Embryonic facial prominence (tissue), 1 donor: ENCODE measurements around the gene RHBDD2.
"Not testable (repeated sequence)": the region's sequence is repeated elsewhere in the genome, so short reads cannot be mapped to it uniquely, and the experiment has no call there.

Experiments used
- DNase-seq: peaks from one replicate; pipeline ENCODE4 v3.0.0-alpha.2; 2016; ENCODE audit errors: extremely low spot score

The RHBDD2 gene

DNA sequence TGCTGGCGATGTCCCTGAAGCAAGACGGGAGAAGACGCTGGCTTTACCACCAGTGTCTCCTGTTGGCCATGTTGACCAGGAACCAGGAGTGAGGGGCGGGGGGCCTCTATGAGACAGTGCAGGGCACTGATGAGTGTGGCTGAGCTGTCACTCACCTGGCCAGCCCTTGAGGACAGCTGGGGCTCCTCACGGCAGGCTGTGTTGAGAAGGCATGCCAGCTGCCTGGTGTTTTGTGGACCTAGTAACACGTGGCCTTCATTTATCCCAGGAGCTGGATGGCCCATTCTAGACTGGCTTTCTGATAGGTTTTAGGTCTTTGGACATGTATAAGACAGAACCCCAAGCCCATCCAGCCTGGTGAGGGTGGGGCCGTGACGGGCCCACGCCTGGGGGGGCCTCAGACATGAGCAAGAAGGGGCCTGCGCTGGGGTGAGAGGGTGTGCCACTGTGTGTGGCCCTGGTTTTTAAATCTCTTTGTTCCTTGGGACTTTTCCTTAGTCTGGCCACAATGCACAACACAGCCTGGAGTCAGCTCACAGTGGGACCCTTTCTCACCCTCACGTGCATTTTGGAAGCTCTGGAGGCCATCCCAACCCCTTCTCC, 10.5 kb downstream of the RHBDD2 start:
- no peak for DNase-seq

DNA sequence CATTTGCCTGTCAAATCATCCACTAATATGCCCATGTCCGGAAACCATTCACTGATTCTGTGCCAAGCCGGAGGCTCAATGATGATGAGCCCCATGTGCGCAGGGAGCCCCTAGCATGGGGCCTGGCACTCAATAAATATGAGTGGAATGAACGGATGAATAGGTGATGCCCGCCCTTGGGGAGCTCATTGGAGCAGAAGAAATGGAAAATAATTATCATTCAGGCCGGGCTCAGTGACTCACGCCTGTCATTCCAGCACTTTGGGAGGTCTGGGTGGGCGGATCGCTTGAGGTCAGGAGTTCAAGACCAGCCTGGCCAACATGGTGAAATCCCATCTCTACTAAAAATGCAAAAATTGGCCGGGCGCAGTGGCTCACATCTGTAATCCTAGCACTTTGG, 11.0 kb downstream of the RHBDD2 start:
- no peak for DNase-seq

- not testable (repeated sequence) for DNase-seq
Measured at GRCh38 chr7:75891237-75891636, 12.4 kb downstream of the RHBDD2 start.

DNA sequence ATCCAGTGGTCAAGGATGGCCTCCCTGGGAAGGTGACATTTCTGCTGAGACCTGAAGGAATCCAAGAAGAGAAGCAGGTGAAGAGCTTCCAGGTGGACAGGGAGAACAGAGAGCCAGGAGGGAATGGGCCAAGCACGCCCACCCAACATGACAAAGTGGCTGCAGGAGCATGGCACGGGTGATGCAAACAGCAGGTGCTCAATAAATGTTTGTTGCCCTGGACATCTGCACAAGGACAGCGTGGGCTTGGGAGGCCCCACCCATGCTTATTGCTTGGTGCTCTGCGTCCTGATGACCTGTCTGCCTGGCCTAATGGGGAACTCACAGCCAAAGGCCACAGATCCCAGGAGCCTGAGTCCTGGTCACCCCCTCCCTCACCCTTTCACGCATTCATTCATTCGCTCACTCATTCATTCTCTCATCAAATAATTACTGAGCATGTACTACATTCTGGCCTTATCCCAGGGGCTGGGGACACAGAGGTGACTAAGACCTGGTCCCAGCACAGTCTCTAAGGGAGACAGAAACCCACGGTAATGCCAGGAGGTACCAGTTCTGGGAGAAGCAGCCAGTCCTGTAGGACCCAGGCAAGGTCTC, 13.1 kb downstream of the RHBDD2 start:
- DNase-seq: no peak

GRCh38 chr7:75892634-75893272, 13.9 kb downstream of the RHBDD2 start:
- DNase-seq: no peak

GRCh38 chr7:75896803-75897327, 18.0 kb downstream of the RHBDD2 start:
- DNase-seq: no peak

GRCh38 chr7:75900617-75901315, 21.9 kb downstream of the RHBDD2 start:
- DNase-seq: no peak

GRCh38 chr7:75905785-75906604, 27.2 kb downstream of the RHBDD2 start:
- no peak for DNase-seq

DNA sequence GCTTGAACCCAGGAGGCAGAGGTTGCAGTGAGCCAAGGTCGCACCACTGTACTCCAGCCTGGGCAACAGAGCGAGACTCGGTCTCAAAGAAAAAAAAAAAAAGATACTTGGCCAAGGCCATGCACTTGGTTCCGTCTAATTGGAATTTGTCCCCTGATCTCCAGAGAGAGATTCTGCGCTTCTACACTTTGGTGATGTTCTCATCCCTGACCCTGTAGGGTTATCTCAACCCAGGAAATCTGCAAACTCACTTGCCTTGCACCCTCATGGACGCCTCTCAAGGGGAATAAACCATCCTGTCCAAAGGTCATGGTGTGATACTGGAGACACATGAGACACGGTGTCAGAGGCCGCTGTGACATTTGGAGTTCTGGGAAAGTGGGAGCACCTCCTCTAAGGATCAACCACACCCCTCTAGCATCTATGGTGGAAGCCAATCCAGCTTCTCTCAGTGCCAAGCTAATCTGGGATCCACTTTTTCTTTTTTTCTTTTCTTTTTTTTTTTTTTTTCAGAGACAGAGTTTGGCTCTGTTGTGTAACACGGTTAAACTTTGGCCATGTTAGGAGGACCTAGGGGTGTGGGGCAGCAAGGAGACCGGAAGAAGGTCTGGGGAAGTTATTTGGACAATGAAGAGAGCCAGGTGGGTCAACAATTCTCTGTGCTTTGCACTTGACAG, 28.3 kb downstream of the RHBDD2 start:
- DNase-seq: no peak

DNA sequence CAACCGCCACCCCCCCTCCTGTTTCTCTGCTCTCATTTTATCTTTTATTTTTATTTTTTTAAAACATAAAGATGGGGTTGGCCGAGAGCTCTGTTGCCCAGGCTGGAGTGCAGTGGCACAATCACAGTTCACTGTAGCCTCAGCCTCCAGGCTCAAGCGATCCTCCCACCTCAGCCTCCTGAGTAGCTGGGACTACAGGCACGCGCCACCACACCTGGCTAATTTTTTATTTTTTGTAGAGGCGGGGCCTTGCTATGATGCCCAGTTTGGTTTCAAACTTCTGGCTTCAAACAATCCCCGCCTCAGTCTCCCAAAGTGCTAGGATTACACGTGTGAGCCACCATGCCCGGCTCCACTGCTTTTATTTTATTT, 28.8 kb downstream of the RHBDD2 start:
- not testable (repeated sequence) for DNase-seq

GRCh38 chr7:75909521-75910132, 30.8 kb downstream of the RHBDD2 start:
- no peak for DNase-seq

DNA sequence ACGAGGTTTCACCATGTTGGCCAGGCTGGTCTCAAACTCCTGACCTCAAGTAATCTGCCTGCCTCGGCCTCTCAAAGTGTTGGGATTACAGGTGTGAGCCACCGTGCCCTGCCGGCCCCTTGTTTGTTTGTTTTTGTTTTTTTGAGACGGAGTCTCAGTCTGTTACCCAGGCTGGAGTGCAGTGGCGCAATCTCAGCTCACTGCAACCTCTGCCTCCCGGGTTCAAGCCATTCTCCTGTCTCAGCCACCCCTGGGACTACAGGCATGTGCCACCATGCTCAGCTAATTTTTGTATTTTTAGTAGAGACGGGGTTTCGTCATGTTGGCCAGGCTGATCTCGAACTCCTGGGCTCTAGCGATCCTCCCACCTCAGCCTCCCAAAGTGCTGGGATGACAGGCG, 32.4 kb downstream of the RHBDD2 start:
- DNase-seq: not testable (repeated sequence)

- DNase-seq: no peak
Measured at GRCh38 chr7:75913437-75913836, 34.6 kb downstream of the RHBDD2 start.

- DNase-seq: no peak
Measured at GRCh38 chr7:75914169-75914654, 35.4 kb downstream of the RHBDD2 start.

DNA sequence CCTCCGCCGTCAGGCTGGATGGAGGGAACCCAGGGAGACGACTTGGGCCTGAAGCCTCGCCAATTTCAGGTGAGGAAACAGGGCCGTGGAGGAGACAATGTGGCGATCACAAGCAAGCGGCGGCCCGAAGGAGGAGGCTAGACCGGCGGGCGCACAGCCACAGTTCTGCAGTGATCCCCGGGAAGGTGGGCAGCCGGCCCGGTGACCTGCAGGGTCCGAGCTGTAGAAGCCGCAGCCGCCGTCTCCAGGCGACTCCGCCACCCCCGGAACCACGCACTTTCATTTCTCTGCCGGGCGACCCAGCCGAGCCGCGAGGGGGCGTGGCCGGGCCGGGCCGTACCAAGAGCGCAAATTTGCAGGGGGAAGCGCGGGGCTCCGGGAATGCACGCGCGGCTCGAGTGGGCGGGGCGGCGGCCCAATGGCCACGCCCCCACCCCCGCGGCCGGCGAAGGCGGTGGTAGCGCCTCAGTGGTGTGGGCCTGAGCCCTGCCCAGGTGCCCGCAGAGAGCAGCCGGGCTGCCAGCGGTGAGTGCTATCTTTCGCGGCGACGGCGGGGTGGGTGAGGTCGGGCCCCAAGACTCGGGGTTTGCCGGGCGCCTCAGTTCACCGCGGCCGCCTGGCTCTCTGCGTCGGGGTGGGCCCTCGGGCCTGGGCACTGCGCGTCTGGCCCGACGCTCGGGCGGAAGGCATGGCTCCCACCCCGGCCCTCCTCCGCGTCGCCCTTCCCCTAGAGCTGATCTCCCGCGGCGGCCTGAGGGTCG, 36.0 kb downstream of the RHBDD2 start, which contains the start of gene POR:
Gene POR (plus strand): TSS at position 501 of the 761 bp plus-strand sequence. CDS start 38,847 bp downstream, outside the sequence.
- peak; percentile 76 for DNase-seq

- DNase-seq: no peak
Measured at GRCh38 chr7:75915416-75916156, 36.8 kb downstream of the RHBDD2 start.

DNA sequence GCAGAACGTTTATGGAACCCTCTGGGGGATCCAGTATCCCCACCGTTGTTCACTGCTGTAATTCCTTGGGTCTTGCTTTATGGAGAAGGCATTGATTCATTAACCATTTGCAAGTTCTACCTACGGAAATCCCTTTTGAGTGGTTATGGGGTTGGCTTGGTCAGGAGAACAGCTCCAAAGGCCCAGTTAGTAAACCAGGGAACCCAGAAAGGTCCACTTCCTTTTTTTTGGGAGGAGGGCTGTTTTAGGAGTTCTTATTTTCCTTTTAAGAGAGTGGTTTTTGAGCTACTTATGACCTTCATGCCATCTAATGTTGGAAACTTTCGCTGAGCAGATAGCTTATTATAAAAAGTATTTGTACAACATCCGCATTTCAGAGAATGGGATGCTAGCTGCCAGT, 37.4 kb downstream of the RHBDD2 start:
- no peak for DNase-seq

DNA sequence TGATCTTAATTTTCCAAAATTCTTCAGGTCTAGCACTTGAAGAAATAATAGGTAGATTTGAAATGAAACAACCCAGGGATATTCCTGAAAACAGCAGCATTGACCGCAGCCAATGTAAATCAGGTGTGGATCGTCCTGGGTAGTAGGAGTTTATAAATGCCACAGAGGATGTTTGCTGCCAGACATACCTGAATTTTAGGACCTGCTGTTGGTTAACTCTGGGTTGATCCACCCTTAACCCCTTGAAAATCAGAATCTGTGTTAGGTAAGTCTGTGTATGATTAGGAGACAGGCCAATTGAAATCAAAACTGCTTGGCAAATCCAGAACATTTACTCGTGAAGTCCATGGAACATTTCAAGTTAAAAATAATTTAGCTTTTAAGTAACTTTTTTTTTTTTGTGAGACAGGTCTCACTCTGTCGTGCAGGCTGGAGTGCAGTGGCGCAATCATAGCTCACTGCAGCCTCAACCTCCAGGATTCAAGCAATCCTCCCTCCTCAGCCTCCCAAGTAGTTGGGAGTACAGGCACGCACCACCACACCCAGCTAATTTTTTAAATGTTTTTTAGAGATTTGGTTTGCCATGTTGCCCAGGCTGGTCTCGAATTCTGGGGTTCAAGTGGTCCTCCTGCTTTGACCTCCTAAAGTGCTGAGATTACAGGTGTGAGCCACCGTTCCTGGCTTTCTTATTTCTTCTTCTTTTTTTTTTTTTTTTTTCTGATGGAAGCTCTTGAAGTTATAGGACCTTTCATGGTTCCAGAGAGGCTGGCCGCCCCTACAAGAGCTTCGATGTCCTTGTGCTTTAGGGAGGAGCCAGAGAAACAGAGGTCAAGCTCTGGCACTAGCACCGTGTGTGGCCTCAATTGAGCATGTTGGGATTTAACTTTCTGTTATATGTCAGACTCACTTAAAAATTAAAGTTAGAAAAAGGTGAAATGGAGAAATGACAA, 38.1 kb downstream of the RHBDD2 start:
- no peak for DNase-seq
